ENCODE results near the gene CRISPLD2.

DNA sequence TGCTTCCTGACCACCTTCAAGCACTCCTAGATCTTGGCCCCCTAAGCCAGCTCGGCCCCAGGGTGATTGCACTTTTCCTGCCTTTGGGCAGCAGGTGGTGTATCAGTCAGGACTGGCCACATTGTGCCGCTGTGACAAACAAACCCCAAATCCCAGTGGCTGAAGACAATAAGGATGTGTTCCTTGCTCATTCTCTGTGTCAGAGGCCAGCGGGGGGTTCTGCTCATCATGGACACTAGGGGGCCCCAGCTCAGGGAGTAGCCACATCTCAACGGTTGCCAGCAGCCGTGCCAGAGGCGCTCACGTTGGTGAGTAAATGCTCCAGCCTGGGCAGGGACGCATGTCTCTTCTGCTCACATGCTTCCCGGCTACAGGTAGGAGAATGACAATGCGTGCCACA, 131.1 kb downstream of the CRISPLD2 start:
- TF ChIP-seq, protein P1, sequence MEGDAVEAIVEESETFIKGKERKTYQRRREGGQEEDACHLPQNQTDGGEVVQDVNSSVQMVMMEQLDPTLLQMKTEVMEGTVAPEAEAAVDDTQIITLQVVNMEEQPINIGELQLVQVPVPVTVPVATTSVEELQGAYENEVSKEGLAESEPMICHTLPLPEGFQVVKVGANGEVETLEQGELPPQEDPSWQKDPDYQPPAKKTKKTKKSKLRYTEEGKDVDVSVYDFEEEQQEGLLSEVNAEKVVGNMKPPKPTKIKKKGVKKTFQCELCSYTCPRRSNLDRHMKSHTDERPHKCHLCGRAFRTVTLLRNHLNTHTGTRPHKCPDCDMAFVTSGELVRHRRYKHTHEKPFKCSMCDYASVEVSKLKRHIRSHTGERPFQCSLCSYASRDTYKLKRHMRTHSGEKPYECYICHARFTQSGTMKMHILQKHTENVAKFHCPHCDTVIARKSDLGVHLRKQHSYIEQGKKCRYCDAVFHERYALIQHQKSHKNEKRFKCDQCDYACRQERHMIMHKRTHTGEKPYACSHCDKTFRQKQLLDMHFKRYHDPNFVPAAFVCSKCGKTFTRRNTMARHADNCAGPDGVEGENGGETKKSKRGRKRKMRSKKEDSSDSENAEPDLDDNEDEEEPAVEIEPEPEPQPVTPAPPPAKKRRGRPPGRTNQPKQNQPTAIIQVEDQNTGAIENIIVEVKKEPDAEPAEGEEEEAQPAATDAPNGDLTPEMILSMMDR (IDR thresholded peaks at IDR 0.05) = no peak; the same call in 1 of the 2 replicates
- TF ChIP-seq KAT7 (CRISPR knock-in tag; IDR thresholded peaks at IDR 0.05; ENCODE audit: borderline replicate concordance) (no peak), ESRRA (CRISPR knock-in tag; IDR thresholded peaks at IDR 0.05; ENCODE audit: borderline replicate concordance) (no peak), NFE2L1 (CRISPR knock-in tag; IDR thresholded peaks at IDR 0.05) (no peak)
- TF ChIP-seq, protein P2, sequence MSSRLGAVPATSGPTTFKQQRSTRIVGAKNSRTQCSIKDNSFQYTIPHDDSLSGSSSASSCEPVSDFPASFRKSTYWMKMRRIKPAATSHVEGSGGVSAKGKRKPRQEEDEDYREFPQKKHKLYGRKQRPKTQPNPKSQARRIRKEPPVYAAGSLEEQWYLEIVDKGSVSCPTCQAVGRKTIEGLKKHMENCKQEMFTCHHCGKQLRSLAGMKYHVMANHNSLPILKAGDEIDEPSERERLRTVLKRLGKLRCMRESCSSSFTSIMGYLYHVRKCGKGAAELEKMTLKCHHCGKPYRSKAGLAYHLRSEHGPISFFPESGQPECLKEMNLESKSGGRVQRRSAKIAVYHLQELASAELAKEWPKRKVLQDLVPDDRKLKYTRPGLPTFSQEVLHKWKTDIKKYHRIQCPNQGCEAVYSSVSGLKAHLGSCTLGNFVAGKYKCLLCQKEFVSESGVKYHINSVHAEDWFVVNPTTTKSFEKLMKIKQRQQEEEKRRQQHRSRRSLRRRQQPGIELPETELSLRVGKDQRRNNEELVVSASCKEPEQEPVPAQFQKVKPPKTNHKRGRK (CRISPR knock-in tag; IDR thresholded peaks at IDR 0.05; ENCODE audit: borderline replicate concordance) = no peak
- TF ChIP-seq, protein P3, sequence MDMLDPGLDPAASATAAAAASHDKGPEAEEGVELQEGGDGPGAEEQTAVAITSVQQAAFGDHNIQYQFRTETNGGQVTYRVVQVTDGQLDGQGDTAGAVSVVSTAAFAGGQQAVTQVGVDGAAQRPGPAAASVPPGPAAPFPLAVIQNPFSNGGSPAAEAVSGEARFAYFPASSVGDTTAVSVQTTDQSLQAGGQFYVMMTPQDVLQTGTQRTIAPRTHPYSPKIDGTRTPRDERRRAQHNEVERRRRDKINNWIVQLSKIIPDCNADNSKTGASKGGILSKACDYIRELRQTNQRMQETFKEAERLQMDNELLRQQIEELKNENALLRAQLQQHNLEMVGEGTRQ (CRISPR knock-in tag; IDR thresholded peaks at IDR 0.05) = no peak

All from WTC11 (cell line).